Hair follicle dermal papilla cell (primary cell): ENCODE results near the gene GTF2H4. TPM values are rescaled to one million over a fixed set of nuclear protein-coding genes. Genes with fewer than 3 reads are reported as not detected.

Experiments
- small RNA-seq: library from RNA; depleted of rRNA; stranded (forward); fragments of <200 nt; gene quantifications from one replicate; pipeline ENCODE3, GENCODE V24; 2012
- total RNA-seq: library from RNA; depleted of rRNA; stranded (reverse); fragments of >200 nt; gene quantifications from 2 replicates; pipeline ENCODE4 v1.2.3, GENCODE V29; 2012

GTF2H4 gene
- total RNA-seq, result 10.1 and 11.8 TPM in 2 replicates

GRCh38 chr6:30907758-30908591, at the start of gene GTF2H4:
Gene GTF2H4 (plus strand): TSS chr6:30908207.

GRCh38 chr6:30883685-30884520, 24.1 kb upstream of the GTF2H4 start, which contains the start of gene DDR1:
Gene DDR1 (plus strand): TSS chr6:30884519. CDS start chr6:30888730, 4,211 bp downstream.

GRCh38 chr6:30914076-30914853, 6.3 kb downstream of the GTF2H4 start, which contains the start of gene VARS2:
Gene VARS2 (plus strand): TSS chr6:30914238. CDS start chr6:30914837, 599 bp downstream.

GRCh38 chr6:30931969-30932645, 24.1 kb downstream of the GTF2H4 start, which contains the start of gene SFTA2:
Gene SFTA2 (minus strand): TSS chr6:30932170. CDS start chr6:30932096, 74 bp downstream.

GRCh38 chr6:30940361-30940986, 32.5 kb downstream of the GTF2H4 start, which contains the start of gene MUCL3:
Gene MUCL3 (plus strand): TSS chr6:30940973. CDS start chr6:30941000, 27 bp downstream.

Small RNAs within 50 kb of the gene (small RNA-seq; reads per million reads assigned to genes)
- not detected for gene RF00019

Other genes starting within 250 kb of the GTF2H4 start
- 26.4 and 29.7 TPM in 2 replicates for gene DHX16, start 235.2 kb upstream of the GTF2H4 start, total RNA-seq
- gene PPP1R18, start 221.6 kb upstream of the GTF2H4 start, total RNA-seq, result 95.6 and 113 TPM in 2 replicates
- gene NRM, start 217.2 kb upstream of the GTF2H4 start, total RNA-seq, result 2.9 and 5.1 TPM in 2 replicates
- 6.5 and 8.5 TPM in 2 replicates for gene MDC1, start 190.9 kb upstream of the GTF2H4 start, total RNA-seq
- gene TUBB, start 187.9 kb upstream of the GTF2H4 start, total RNA-seq, result 662 and 771 TPM in 2 replicates
- gene FLOT1, start 165.5 kb upstream of the GTF2H4 start, total RNA-seq, result 125 and 132 TPM in 2 replicates
- 50.6 and 67.5 TPM in 2 replicates for gene IER3, start 163.7 kb upstream of the GTF2H4 start, total RNA-seq
- 13.8 and 15.5 TPM in 2 replicates for gene DDR1, start 23.7 kb upstream of the GTF2H4 start, total RNA-seq
- gene VARS2, start 6.0 kb downstream of the GTF2H4 start, total RNA-seq, result 21.7 and 24.8 TPM in 2 replicates
- gene SFTA2, start 24.0 kb downstream of the GTF2H4 start, total RNA-seq, result not detected in 2 replicates
- not detected in 2 replicates for gene MUCL3, start 32.8 kb downstream of the GTF2H4 start, total RNA-seq
- gene MUC21, start 75.5 kb downstream of the GTF2H4 start, total RNA-seq, result not detected in 2 replicates
- not detected in 2 replicates for gene MUC22, start 102.3 kb downstream of the GTF2H4 start, total RNA-seq
- not detected in 2 replicates for gene C6orf15, start 204.4 kb downstream of the GTF2H4 start, total RNA-seq
- gene PSORS1C1, start 206.6 kb downstream of the GTF2H4 start, total RNA-seq, result 1.6 and 2.7 TPM in 2 replicates
- not detected in 2 replicates for gene CDSN, start 212.2 kb downstream of the GTF2H4 start, total RNA-seq
- not detected in 2 replicates for gene PSORS1C2, start 230.9 kb downstream of the GTF2H4 start, total RNA-seq
- gene CCHCR1, start 249.6 kb downstream of the GTF2H4 start, total RNA-seq, result 15.7 and 17.0 TPM in 2 replicates